ENCODE results near the gene AHSP. TPM values are rescaled to one million over a fixed set of nuclear protein-coding genes. Genes with fewer than 3 reads are reported as not detected.
"Not testable (repeated sequence)": the region's sequence is repeated elsewhere in the genome, so short reads cannot be mapped to it uniquely, and the experiment has no call there.

Gene AHSP
- total RNA-seq, 1 donor, result 1.6 TPM

DNA sequence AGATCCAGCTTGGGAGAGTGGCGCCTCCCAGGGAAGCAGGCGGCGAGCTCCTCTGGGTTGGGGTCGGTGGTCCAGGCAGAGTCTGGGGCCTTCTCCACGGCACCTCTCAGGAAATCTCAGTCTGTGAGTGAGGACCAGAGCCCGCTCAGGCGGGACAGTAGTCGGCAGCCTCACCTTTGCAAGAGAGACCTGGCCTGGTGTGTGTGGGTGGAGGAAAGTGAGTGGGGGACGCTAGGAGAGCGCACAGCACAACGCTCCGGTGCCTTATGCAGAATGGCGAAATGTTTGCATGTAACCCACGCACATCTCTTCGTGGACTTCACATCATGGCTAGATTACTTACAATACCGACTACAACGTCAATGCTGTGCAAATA is 2.2 kb downstream of the AHSP start:
- DNase-seq (ENCODE audit: low read depth in 2 of 3, low spot score in 2 of 3), result no peak

DNA sequence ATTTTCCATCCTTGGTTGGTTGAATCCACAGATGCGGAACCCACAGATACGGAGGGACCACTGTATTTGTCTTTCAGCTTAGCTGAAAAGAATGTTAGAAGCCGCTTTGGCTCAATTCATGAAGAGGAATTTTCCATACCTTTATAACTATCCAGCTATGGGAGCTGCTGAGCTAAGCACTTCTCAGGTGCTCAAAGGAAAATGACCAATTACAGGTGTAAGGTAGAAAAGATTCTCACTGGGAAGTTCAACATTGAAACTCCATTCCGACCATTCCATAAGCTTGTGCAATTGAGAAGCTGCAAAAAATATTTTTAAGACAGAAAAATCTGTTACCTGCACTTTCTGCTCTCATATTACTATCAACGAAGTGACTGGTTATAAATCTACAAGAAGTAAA is 2.7 kb downstream of the AHSP start:
- DNase-seq (ENCODE audit: low read depth in 2 of 3, low spot score in 2 of 3), result no peak

DNA sequence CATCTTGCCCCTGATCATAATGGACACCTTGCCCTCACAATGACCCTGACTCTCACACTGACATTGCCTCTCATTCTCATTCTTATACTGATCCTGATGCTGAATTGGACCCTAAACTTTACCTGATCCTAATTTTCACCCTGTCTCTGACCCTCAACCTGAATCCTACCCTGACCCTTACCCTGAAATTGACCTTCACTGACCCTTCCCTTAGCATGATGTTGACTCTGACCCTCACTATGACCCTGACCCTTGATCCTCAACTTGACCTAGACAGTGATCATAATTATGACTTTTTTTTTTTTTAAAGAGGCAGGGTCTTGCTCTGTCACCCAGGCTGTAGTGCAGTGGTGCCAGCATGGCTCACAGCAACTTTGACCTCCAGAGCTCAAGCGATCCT is 3.4 kb downstream of the AHSP start:
- DNase-seq (ENCODE audit: low read depth in 2 of 3, low spot score in 2 of 3), result no peak

DNA sequence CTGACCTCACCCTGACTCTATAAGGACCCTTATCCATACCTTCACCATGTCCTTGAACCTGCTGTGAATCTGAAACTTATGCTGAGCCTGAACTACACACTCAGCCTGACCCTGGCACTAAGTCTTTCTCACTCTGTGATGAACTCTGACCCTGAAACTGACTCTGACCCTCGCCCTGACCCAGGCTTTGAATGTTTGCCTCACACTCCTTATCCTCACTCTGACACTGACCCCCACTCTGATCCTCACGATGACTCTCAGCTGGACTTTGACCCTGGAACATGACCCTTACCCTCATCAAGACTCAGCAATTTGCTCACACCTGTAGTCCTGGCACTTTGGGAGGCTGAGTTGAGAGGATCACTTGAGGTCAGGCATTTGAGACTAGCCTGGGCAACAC is 4.4 kb downstream of the AHSP start:
- DNase-seq (ENCODE audit: low read depth in 2 of 3, low spot score in 2 of 3), result no peak

DNA sequence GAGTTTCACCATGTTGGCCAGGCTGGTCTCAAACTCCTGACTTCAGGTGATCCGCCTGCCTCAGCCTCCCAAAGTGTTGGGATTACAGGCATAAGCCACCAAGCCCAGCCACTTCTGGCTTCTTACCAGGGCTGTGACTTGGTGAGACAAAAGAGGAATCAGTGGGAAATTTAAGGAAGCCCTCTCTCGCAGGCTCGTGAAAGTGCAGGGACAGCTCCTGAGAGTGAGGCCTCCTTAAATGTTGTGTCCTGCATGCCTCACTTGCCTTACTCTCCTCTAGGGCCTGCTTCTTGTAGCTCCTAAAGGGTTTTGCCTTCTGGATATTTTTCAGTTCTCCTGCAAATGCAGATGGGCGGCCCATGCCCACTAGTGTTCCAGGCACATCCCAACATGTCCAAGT is 5.2 kb downstream of the AHSP start:
- no peak for DNase-seq (ENCODE audit: low read depth in 2 of 3, low spot score in 2 of 3)

DNA sequence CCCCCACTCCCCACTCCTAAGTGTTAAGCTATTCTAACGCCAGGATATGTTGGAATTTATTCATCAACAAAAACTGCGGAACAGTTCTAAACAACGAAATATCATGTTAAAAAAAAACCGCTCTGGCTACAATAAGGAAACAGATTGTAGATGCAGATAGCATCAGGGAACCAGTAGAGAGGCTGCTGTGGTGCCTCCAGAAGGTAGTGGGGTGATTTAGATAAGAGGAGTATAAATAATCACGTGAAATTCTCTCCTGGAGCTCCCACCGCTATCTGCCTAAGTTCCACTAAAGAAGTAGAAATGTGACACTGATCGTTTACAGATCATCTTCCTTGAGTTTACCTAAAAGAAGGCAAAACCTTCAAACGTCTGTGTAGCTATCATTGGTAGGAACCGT is 8.0 kb downstream of the AHSP start:
- DNase-seq (ENCODE audit: low read depth in 2 of 3, low spot score in 2 of 3), result peak in 2 of 3 donors; percentile 86 to 94

DNA sequence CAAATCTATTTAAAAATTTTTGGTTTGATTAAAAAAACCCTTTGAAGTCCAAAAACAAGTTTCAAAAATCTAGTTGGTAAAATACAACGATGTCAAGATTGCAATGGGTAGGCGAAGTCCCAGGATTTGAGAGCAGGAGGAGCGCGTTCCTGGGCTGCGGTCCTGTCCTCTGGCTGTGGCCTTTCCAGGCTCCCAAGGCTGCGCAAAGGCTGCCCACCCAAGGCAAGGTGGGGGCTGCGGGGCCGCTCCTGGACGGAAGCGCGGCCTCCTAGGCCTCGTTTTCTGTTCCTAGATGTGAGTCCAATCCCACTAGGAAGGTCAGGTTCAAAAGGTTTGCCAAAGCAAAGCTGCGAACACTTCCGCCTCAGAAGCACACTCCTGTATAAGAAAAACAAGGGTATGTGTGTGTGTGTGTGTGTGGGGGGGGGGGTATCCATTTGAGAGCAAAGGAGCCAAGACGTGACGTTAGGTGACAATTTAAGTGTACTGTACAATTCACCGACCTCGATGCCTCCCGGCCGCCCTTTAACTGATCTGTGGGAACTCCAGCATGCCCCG is 9.2 kb downstream of the AHSP start:
- DNase-seq (ENCODE audit: low read depth in 2 of 3, low spot score in 2 of 3), result no peak

DNA sequence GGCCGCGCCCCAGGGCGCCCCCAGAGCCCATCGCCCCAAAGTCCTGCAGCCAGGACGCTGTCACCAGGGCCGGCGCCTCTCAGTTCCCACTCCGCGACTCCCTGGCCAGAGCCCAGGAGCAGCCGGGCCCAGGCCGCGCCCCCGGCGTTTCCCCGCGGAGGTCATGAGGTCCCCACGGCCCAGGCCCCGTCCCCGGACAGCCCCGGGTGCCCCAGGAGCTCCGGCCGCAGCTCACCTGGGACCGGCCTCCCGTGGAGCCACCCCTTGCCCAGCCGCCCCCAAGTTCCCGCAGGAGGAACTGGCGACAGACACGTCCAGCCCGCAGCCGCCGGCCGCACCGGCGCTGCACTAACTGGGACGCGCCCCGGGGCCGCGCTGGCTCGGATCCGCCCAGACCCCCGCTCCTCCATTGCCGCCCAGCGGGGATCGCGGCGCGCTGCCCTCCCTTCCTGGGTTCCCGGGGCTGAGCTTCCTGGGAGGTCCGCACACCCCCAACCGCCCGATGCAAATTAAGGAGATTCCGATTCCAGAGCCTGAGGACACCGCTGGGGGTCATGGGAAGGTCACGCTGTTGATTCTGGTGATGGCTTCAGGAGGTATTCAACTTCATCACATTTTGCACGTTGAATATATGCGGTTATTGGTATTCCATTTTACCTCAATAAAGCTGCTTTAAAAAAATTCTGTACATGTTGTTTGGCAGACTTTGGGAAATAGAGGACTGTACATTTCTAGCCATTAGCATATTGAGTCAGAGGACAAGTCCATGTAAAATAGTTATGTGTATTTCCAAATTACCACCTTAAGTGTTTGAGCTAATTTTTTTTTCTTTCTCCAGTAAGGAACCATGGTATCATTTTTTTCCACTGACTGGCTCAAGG is 9.9 kb downstream of the AHSP start:
- no peak for DNase-seq (ENCODE audit: low read depth in 2 of 3, low spot score in 2 of 3)

DNA sequence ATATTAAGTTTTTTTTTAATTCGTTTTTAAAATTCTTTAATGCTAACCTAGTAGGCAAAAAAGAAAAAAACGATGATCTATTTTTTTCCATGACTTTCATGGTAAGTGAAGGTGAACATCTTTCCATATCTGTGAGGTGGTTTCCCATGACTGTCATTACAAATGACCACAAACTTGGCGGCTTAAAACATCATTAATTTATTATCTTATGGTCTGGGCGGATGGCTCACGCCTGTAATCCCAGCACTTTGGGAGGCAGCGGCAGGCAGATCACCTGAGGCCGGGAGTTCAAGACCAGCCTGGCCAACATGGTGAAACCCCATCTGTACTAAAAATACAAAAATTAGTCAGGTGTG is 10.5 kb downstream of the AHSP start:
- DNase-seq (ENCODE audit: low read depth in 2 of 3, low spot score in 2 of 3), result not testable (repeated sequence)

DNA sequence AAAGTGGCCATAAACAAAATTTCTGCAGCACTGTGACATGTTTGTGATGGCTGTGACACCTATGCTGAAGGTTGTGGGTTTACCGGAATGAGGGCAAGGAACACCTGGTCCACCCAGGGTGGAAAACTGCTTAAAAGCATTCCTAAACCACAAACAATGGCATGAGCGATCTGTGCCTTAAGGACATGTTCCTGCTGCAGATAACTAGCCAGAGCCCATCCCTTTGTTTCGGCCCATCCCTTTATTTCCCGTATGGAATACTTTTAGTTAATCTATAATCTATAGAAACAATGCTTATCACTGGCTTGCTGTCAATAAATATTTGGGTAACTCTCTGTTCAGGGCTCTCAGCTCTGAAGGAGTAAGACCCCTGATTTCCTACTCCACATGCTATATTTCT is 12.1 kb downstream of the AHSP start:
- DNase-seq (ENCODE audit: low read depth in 2 of 3, low spot score in 2 of 3), result not testable (repeated sequence)

DNA sequence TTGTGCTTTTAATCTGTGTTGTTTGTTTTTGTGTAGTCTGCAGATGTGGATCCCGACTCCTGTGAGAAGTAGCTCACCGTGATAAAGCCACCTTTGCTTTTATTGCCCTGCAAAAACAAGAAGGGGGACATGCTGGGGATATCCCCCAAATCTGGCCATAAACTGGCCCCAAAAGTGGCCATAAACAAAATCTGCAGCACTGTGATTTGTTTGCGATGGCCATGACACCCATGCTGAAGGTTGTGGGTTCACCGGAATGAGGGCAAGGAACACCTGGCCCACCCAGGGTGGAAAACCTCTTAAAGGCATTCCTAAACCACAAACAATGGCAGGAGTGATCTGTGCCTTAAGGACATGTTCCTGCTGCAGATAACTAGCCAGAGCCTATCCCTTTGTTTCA is 15.1 kb downstream of the AHSP start:
- DNase-seq (ENCODE audit: low read depth in 2 of 3, low spot score in 2 of 3), result no peak

DNA sequence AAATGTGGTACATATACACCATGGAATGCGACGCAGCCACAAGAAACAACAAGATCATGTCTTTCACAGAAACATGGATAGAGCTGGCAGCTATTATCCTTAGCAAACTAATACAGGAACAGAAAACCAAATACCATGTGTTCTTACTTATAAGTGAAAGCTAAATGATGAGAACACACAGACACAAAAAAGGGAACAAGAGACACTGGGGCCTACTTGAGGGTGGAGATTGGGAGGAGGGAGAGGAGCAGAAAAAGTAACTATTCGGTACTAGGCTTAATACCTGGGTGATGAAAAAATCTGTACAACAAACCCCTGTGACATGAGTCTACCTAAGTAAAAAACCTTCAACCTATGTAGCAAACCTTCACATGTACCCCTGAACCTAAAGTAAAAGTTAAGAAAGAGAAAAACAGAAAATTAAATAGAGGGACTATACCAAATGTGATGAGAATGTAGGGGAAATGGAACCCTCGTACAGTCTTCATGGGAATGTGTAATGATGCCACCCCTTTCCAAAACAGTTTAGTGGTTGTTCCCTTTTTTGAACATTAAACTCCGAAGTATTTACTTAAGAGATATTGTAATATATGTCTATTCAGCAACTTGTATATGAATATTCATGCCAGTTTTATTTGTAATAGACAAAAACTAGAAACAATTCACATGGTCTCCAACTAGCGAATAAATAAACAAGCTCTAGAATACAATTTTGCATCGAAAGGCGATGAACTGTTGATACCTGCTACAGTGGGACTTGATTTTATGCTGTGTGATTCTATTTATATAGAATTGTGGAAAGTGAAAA is 33.9 kb downstream of the AHSP start:
- DNase-seq (ENCODE audit: low read depth in 2 of 3, low spot score in 2 of 3), result peak in 1 of 3 donors; percentile 41

DNA sequence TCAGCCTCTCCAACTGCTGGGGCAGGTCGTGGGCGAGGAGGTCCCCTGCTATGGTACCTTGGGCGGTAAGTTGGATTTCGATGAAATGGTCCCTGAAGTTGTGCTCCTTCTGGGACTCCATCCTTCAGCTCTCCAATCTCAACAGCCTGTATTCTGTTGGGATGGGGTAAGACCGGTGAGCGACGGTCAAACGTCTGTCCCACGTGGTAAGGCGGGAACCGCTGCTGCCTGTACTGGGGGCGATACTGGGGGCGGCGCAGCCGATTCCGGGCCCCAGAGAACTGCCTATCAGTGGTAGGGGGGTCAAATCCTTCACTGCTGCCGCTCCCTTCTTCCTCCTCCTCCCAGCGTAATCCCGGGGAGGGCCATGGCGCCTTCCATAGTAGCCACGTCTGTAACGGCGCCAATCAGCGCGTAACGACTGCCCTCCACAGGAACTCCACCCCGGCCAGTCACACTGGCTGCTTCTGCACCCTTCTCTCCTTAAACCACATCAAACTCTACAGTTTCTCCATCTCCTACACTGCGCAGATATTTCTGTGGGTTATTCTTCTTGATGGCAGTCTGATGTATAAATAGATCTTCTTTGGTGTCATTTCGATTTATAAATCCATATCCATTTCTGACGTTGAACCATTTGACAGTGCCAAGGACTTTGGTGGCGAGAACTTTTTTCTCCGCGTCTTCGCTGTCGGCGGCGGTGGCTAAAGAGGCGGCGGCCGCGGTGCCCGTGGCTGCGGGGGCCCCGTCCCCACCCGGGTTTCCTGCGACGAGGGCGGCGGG is 41.1 kb downstream of the AHSP start:
- peak in 2 of 3 donors; percentile 48 to 50 for DNase-seq (ENCODE audit: low read depth in 2 of 3, low spot score in 2 of 3)

DNA sequence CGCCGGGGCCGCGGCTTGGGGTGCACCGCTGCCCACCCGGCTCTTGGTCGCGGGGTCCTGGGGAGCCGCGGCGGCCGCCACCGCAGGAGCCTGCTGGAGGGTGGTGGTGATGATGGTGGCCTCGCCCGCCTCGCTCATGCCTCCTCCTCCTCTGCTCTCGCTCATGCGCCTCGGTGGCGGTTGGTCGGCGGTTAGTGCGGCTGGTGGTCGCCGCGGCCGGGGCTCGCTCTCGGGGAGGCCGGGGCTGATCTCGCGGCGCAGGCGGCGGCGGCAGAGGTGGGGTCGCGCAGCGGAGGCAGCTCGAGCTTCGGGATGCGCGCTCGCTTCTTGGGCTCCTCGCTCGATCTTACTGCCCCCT is 41.6 kb downstream of the AHSP start:
- DNase-seq (ENCODE audit: low read depth in 2 of 3, low spot score in 2 of 3), result peak in 2 of 3 donors; percentile 47 to 48

DNA sequence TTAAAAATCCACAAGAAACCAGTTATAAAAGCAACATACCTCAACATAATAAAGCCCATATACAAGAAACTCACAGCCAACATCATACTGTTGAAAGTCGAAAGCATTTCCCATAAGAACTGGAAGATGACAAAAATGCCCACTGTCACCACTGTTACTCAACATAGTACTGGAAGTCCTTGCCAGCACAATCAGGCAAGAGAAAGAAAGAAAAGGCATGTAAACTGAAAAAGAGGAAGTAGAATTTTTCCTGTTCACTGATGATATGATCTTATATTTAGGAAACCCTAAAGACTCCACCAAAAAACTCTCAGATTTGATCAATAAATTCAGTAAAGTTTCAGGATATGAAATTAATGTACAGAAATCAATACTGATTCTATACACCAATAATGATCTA is 45.1 kb downstream of the AHSP start:
- DNase-seq (ENCODE audit: low read depth in 2 of 3, low spot score in 2 of 3), result peak in 2 of 3 donors; percentile 9 to 46

DNA sequence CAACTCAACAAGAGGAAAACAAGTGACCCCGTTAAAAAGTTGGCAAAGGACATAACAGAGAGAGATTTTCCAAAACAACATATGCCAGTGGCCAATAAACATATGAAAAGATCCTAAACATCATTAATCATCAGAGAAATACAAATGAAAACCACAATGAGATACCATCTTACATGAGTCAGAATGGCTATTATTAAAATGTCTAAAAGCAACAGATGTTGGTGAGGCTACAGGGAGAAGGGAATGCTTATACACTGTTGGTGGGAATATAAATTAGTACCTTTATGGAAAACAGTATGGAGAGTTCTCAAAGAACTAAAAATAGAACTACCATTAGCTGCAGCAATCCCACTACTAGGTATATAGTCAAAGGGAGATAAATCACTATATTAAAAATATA is 46.5 kb downstream of the AHSP start:
- DNase-seq (ENCODE audit: low read depth in 2 of 3, low spot score in 2 of 3), result not testable (repeated sequence)

DNA sequence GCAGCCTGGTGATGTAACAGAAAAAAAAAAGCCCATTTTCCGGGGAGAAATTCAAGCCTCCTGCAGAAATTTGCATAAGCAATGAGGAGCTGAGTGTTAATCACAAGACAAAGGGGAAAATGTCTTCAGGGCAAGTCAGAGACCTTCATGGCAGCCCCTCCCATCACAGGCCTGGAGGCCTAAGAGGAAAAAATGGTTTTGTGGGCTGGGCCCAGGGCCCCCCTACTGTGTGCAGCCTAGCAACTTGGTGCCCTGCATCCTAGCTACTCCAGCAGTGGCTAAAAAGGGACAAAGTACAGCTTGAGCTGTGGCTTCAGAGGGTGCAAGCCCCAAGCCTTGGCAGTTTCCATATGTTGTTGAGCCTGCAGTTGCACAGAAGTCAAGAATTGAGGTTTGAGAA is 49.7 kb downstream of the AHSP start:
- DNase-seq (ENCODE audit: low read depth in 2 of 3, low spot score in 2 of 3), result no peak

All from hematopoietic multipotent progenitor cell (in vitro differentiated cells).